Stimulated activated CD4-positive, alpha-beta T cell treated with anti-CD3 and anti-CD28 coated beads, Interleukin-1b, Interleukin-23, amount 100 ng/mL, for 1 hour (primary cell): Measurements from ENCODE around the gene VNN1.
"Not testable (repeated sequence)": the region's sequence is repeated elsewhere in the genome, so short reads cannot be mapped to it uniquely, and the experiment has no call there.

Experiments
- DNase-seq, 2 donors: peaks; one replicate each; pipeline ENCODE4 v3.0.0-alpha.2; 2020; ENCODE audit warnings: low read depth in 2 of 2

VNN1 gene

DNA sequence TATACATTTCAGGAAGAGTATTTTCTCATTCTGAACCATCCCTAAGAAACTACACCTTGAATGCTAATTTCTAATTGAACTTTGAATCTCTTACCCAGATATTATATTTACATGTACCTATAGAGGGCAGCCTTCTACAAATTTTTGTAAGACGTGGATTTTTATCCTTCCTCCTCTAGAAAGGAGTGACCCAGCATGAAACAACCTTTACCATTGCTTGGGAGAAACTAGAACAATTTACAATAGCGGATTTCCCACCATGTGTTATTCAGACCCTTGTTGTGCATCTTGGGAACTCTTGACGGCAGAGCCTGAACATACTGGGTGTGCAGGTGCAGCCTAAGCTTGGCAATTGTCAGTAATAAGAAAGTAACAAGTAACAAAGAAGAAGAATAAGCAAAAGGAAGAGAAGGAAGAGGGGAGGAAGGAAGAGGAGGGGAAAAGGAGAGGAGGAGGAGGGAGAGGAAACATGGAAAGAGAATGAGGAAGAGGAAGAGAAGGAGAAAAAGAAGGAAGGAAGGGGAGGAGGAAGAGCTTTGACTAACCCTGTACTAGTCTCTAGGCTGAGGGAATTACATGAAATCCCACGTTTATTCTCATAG lies 44.1 kb downstream of the VNN1 start:
- DNase-seq: no peak

DNA sequence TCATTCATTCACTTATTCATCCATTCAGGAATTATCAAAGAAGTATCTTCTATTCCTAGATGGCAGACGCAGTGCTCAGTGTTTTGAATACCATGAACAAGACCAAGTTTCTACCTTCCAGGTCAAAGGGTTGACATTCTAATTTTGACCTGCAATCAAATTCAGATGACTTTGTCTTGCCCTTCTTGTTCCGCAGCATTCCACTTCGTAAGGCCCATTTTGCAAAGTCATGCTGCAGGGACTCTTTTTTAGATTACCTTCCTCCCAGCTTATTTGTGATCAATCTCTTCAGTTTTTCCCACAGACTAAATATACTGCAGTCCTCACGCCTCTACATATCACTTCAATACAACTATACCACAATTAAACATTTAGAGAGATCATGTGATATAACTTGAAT lies 47.7 kb downstream of the VNN1 start:
- no peak for DNase-seq

DNA sequence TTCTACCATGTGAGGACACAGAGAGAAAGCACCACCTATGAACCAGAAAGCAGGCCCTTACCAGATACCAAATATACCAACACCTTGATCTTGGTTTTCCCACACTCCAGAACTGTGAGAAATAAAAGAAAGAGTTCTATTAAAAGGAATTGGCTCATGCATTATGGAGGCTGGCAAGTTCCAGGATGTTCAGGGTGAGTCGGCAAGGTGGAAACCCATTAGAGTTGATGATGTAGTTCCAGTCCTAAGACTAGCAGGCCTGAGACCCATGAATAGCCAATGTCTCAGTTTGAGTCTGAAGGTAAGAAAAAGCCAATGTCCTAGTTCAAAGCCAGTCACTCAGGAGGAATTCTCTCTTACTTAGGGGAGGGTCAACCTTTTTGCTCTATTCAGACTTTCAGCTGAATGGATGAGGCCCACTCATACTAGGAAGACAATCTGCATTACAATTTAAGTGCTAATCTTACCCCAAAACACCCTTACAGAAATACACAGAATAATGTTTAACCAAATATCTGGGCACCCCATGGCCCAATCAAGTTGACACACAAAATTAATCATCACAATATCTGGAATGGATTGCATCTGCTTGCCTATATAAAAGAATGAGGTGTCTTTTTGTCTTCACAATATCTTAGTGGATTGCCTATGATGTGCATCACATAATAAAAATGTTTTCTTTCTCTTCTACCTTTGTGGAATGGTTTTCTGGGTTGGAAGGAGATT lies 49.4 kb downstream of the VNN1 start:
- DNase-seq: no peak

DNA sequence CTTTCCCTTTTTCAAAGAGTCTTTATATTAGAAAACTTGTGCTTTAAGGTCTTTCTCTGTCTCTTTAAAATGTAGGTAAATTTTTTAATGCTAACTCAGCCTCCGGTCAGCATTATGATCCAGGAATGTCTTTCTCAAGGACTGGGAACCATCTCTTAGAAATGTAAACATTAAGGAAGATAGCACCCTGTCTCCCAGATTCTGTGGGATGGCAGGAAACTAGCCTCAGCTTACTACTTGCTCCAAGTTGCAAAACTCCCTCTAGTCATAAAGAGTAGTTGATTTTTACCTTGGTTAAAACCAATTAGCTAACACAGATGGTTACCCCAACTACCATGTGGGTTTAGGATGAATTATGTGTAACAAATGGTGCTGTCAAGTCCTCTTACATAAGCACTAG lies 50.2 kb downstream of the VNN1 start:
- no peak for DNase-seq

DNA sequence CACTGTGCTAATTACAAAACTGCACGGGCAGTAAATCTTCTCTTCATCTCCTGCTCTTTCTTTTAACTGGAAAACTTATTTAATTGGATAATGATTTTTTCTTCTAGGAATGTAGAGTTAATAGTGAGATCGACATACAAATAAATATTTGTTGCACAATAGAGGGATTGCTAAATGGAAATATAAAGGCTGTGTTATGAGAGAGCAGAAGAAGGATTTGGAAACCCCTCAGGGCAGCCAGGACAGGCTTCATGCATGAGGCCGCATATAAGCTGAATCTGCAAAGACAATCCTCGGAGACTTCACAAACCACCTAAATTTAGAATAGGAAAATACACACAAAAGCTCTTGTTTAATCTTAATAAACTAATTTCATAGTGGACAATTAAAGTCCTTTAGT lies 51.9 kb downstream of the VNN1 start:
- no peak for DNase-seq

DNA sequence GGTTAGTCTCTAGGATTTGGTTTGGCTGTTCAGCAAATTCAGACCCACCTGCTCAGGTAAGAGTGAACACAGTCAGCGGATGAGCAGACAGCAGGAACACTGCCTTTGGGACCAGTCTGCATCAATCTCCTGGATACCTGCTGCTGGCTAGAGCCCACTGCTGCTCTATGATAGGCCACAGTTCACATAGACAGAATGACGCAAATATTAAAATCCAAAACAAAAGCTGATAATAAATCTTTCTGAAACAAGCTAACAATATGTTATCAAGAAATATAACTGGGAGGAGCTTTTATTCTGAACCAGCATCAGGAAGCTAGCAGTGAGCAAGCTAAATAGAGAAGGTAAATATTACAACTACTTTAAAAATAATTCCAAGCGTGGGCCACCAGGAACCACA lies 54.8 kb downstream of the VNN1 start, which contains the start of gene TAAR1:
Gene TAAR1, minus strand, starts transcription at position 101 of the 400 bp plus-strand sequence. CDS start 13,179 bp downstream, outside the sequence.
- DNase-seq: no peak

DNA sequence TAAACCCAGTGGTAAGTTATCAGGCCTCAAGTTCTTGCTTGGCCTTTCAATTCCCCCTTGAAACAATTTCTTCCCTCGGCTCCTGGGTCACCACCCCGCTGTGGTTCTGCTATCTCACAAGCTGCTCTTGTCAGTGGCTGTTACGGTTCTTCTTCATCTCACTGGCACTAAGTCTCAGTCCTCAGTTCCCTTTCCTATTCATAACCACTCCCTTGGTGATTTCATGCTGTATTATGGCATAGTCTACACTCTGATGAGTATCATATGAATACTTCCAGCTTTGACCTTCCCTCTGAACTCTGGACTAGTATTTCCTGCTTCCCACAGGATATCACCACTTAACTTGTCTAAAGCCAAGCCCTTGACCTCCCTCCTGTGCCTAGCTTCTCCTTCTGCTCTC lies 62.8 kb downstream of the VNN1 start:
- no peak for DNase-seq

DNA sequence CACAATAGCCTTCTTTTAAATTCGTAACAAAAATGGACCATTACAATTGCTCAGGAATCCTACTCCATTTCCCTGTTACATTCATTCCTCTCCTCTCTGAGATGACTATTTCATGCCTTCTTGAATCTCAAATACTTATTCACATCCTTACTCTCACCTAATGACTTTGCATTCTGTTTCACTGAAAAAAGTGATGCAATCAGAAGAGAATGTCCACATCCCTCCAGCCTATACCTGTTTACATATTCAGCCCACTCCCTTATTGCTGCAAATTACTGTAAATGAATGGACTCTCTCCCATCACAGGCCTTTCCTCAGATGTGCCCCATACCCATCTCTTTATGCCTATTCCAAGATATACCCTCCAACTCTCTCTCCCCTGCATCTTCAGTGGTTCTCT lies 63.4 kb downstream of the VNN1 start:
- DNase-seq: no peak

DNA sequence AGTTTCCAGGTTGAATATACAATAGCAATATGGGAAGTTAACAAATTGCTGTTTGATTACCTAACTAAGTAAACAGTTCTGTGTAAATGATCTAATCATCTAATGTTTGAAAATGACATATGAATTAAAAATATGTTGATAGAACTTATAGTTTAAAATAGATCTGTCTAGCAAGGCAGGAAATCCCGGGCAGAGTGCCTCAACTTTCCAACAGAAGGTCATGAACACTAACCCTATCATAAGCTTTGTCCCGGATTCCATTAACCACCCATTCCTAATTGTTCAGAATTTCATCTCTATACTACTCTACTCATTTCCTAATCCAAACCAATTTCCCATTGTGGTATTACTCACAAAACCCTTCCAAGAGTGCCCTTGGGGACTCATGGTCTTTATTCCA lies 65.0 kb downstream of the VNN1 start:
- DNase-seq: no peak

DNA sequence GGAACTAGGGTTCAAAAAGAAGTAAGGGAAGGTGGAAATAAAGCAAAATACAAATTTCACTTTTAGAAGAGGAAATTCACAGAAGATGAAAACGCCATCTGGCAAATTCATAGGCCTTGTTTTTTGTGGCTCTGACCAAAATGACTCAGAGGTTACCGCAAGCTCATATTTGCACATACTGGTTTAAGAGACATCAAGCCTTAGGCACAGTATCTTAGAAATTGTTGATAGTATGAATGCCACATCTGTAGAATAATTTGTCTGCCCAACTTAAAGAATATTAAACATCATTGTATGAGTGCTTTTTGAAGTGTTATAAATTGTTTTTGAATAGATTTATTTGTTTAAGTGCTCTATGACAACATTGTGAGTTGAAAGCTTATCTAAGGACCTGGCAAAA lies 65.5 kb downstream of the VNN1 start:
- DNase-seq: no peak

DNA sequence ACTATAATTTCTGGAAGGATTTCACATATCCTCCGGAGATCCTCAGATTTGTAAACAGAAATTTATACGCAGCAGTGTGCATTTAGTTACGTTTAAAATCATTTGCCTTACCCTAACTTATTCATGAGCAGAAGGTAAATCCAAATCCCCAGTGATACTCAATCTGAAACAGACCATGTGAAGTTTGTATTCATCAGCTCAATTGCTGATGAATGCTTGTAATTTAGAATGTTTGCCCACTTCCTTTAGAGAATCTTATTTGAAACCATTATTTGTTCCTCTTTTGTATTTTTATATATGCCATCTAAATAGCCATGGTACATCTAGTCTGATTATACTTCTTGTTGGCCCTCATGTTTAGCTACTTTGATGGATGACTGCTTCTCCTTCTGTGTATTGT lies 70.3 kb downstream of the VNN1 start:
- DNase-seq: no peak

DNA sequence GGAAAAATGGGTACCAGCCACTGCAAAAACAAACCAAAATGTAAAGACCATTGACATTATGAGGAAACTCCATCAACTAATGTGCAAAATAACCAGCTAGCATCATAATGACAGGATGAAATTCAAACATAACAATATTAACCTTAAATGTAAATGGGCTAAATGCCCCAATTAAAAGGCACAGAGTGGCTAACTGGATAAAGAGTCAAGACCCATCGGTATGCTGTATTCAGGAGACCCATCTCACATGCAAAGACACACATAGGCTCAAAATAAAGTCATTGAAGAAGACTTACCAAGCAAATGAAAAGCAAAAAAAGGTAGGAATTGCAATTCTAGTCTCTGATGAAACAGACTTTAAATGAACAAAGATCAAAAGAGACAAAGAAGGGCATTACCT lies 76.7 kb downstream of the VNN1 start:
- not testable (repeated sequence) for DNase-seq

DNA sequence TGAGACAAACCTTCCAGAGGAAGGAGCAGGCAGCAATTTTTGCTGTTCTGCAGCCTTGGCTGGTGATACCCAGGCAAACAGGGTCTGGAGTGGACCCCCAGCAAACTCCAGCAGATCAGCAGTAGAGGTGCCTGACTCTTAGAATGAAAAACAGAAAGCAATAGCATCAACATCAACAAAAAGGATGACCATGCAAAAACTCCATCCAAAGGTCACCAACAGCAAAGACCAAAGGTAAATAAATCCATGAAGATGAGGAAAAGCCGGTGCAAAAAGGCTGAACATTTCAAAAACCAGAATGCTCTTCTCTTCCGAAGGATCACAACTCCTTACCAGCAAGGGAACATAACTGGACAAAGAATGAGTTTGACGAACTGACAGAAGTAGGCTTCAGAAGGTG lies 77.9 kb downstream of the VNN1 start:
- DNase-seq: not testable (repeated sequence)

DNA sequence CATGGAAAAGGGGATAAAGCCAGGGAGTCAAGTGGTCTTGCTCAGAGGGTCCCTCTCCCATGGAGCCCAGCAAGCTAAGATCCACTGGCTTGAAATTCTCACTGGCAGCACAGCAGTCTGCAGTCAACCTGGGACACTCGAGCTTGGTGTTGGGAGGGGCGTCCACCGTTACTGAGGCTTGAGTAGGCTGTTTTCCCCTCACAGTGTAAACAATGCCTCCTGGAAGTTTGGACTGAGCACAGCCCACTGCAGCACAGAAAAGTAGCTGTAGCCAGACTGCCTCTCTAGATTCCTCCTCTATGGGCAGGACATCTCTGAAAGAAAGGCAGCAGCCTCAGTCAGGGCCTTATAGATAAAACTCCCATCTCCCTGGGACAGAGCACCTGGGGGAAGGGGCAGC lies 78.6 kb downstream of the VNN1 start:
- DNase-seq: not testable (repeated sequence)

DNA sequence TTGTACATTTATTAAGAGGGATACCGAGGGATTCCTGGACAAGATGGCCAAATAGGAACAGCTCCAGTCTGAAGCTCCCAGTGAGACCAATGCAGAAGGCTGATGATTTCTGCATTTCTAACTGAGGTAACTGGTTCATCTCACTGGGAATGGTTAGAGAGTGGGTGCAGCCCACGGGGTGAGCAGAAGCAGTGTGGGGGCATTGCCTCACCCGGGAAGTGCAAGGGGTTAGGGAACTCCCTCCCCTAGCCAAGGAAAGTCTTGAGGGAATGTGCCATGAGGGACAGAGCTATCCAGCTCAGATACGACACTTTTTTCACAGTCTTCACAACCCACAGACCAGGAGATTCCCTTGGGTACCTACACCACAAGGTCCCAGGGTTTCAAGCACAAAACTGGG lies 79.1 kb downstream of the VNN1 start:
- no peak for DNase-seq

DNA sequence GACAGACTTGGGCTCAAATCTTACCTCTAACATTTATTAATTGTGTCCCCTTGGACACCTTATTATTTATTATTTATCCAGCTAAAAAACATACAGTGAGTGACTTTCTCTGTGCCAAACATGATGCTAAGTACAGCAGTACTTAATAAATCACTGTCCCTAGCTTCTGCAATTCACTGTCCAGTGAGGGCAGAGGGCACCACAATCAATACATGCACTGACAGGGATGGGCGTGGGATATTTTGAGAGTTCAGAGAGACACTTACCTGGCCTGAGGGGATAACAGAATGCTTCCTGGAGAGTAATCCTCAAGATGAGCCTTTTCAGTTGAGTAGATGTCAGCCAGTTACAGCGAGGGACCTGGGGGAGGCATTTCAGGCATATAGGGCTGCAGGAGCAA lies 80.5 kb downstream of the VNN1 start:
- DNase-seq: no peak
